Heart left ventricle (tissue), 13 donors: Measurements from ENCODE around the gene LPIN1.
A peak's percentile ranks its signal among the peaks of the same experiment; 100 is the strongest.

Experiments
- POLR2A ChIP-seq, 2 donors: fragments of 450-650 bp; IDR thresholded peaks; one replicate each; pipeline ENCODE4 v1.6.1; 2017; ENCODE audit warnings: antibody characterized with exemption in 2 of 2, mild to moderate bottlenecking in 2 of 2, moderate library complexity in 2 of 2
- TF ChIP-seq, protein P1 (sequence below), 12 donors: fragments of 200-600 bp; sonication (generic) in 4 of 12; IDR thresholded peaks; one replicate each; pipeline versions ENCODE4 v1.5.0 to v1.8.0; 2018 to 2022; ENCODE audit warnings: antibody characterized with exemption in 12 of 12, mild to moderate bottlenecking in 5 of 12
- donor health status: ischemic (EF 13 %, LVEDD 7.1; RV severe dilation, severe dysfunction).
- donor health status: DM: no; HTN: yes; CAD: no.
- donor health status: DM: no; HTN: no; CAD: no.
- donor health status: ischemic (EF 25% LVEDD 6.9; RV normal size, moderate dysfunction).
- donor health status: ischemic (EF 25% LVEDD 5.7; RV mildly dilated, moderate dysfunction).
- donor health status: ischemic (EF 35%, LVEDD 5.7; RV mildly dilated, moderate dysfunction).
- donor health status: nonischemic (EF 11% LVEDD 7.7; RV severe dilation, severe dysfunction).
- donor health status: DM: yes; HTN: yes; CAD: no.
- donor health status: PGD.
- donor health status: ischemic (EF 29% LVEDD 5.4; RV normal size, mild dysfunction).
- donor health status: nonischemic (EF 23%, LVEDD 6.1; RV moderate dilation, normal function).

DNA sequence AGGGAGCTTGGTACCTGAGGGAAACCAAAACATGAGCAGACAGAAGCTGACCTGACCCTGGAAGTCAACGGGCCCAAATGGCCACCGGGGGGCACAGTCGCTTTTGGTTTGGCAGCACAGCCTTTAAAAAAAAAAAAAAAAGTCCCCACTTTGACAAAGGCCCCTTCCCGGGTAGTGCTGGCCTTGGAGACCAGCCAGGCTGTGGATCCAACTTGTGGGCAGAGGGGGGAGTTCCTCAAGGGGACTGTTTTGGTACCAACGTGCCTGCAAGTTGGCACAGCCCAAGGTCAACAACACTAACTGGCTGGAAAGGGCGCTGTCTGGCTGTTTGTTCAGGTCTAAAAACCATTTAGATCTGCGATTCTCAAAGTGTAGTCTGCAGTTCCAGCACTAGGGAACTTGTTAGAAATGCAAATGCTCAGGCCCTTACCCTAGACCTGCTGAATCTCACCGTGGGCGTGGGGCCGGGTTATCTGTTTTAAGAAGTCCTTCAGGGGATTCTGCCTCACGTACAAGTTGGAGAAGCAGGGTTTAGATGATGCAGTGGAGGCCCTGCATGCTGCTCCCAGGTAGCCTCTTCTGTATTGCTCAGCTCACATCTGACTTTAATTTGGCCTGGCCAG lies 83.0 kb downstream of the LPIN1 start:
- TF ChIP-seq, protein P1, sequence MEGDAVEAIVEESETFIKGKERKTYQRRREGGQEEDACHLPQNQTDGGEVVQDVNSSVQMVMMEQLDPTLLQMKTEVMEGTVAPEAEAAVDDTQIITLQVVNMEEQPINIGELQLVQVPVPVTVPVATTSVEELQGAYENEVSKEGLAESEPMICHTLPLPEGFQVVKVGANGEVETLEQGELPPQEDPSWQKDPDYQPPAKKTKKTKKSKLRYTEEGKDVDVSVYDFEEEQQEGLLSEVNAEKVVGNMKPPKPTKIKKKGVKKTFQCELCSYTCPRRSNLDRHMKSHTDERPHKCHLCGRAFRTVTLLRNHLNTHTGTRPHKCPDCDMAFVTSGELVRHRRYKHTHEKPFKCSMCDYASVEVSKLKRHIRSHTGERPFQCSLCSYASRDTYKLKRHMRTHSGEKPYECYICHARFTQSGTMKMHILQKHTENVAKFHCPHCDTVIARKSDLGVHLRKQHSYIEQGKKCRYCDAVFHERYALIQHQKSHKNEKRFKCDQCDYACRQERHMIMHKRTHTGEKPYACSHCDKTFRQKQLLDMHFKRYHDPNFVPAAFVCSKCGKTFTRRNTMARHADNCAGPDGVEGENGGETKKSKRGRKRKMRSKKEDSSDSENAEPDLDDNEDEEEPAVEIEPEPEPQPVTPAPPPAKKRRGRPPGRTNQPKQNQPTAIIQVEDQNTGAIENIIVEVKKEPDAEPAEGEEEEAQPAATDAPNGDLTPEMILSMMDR (IDR thresholded peaks at IDR 0.05): peak; percentile 39 to 71 (median 54)
- no peak for TF ChIP-seq POLR2A (IDR thresholded peaks at IDR 0.05)
